ENCODE measurements around the gene RFX4. TPM values are rescaled to one million over a fixed set of nuclear protein-coding genes. Genes with fewer than 3 reads are reported as not detected.
A peak's percentile ranks its signal among the peaks of the same experiment; 100 is the strongest.

The RFX4 gene
- total and polyA plus RNA-seq, 9 of the 15 experiments (the other 6 are each of a cell fraction or from before 2014, with no cell fraction given) = not detected

DNA sequence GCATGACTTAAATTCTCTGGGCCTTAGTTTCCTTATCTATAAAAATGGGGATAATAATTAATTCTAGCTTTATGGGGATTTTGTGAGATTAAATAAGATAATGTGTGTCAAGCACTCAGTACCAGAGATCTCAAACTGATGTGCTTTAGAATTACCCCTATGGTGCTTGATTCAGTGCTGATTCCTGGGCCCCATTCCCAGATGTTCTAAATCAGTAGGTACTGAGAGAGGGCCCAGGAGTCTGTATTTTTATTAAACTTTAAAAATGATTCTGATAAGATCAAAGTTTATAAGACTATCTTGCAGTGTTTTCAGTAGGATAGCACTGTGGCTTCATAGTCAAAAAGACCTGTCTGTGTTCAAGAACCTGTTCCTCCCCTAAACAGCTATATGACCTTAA lies 102.6 kb downstream of the RFX4 start:
- no peaks in the 10 kb centered on the region for H3K9me3 ChIP-seq (replicated peaks; ENCODE audit: control insufficient read depth, insufficient read depth, low read depth, low read length)
- no peak overlapping the region for H2AFZ ChIP-seq (ENCODE audit: low read depth, low read length)
- H4K20me1 ChIP-seq (replicated peaks; ENCODE audit: control insufficient read depth, insufficient read depth, low read length) = no peaks in the 10 kb centered on the region
- CTCF ChIA-PET (ENCODE audit: low intra/inter-chr PET ratio) = no interaction called here
- BruUV-seq (replicated peaks) = no TSS peak
- FAIRE-seq (no peak), ATAC-seq (no peak), DNase-seq (ENCODE audit: extremely low read depth in 1 of 4, low spot score in 3 of 4) (no peak)
- H3K4me2 ChIP-seq (ENCODE audit: insufficient read depth, low read length) = no peak overlapping the region
- no peak overlapping the region for H3K4me3 ChIP-seq
- H3K27ac ChIP-seq (ENCODE audit: extremely low read depth, low read depth, low read length) = no peak overlapping the region
- intact Hi-C loops (cut with micrococcal nuclease) = loop anchor here (10.0 kb wide), 1 partner anchor 301 kb away; no protein-coding TSS in a partner anchor
- POLR2A ChIA-PET = interaction anchor here (1.2 kb wide), 1 partner anchor 9 kb away, joined by 3 read pairs; no protein-coding TSS in a partner anchor
- in situ Hi-C loops (cut with MboI) = no loop called here
- H3K9ac ChIP-seq (ENCODE audit: insufficient read depth in 1 of 2, low read depth in 2 of 2, low read length in 2 of 2) = no peak overlapping the region
- no peaks in the 10 kb centered on the region for H3K79me2 ChIP-seq (ENCODE audit: control insufficient read depth, insufficient read depth, low read length)
- H3K4me1 ChIP-seq (replicated peaks in 1 of 2; ENCODE audit: control insufficient read depth in 2 of 2, insufficient read depth in 2 of 2, low read length in 2 of 2) = no peaks in the 10 kb centered on the region
- no peaks in the 10 kb centered on the region for H3K9me1 ChIP-seq (ENCODE audit: control insufficient read depth, insufficient read depth, low read length)
- TF ChIP-seq FOS (IDR thresholded peaks at IDR 0.05; ENCODE audit: extremely low read depth, insufficient read length) (peak; percentile 53), ADNP (tag; IDR thresholded peaks at IDR 0.05) (no peak), ZHX1 (conservative IDR thresholded peaks at IDR 0.05; ENCODE audit: low read length) (no peak), CBFA2T3 (IDR thresholded peaks at IDR 0.05) (peak; percentile 80), RNF2 (IDR thresholded peaks at IDR 0.05) (no peak)
- H3K27me3 ChIP-seq (ENCODE audit: control insufficient read depth in 2 of 2, insufficient read depth in 2 of 2, low read length in 2 of 2) = peaks cover 14 to 22% of the 10 kb centered on the region in 2 experiments; a peak in 3 of 5 replicates
- H3K36me3 ChIP-seq (ENCODE audit: control insufficient read depth, insufficient read depth, low read length) = no peaks in the 10 kb centered on the region
